Mucosa of descending colon (tissue), 3 donors: ENCODE measurements around the gene C1QTNF8. TPM values are rescaled to one million over a fixed set of nuclear protein-coding genes. Genes with fewer than 3 reads are reported as not detected.

Experiments
- ATAC-seq: fragments of 200-7000 bp; cut with Tn5 transposase; one replicate; pipeline ENCODE4 v1.9.1; 2020; ENCODE audit warnings: mild to moderate bottlenecking, moderate library complexity
- DNase-seq, 3 donors: peaks; one replicate each; pipeline ENCODE4 v3.0.0-alpha.2; 2020
- H3K36me3 ChIP-seq: fragments of 200-600 bp; one replicate; pipeline ENCODE4 v1.8.0; 2021; ENCODE audit warnings: low read depth, mild to moderate bottlenecking
- H3K4me1 ChIP-seq: fragments of 200-600 bp; one replicate; pipeline ENCODE4 v1.8.0; 2021; ENCODE audit warnings: low read depth, mild to moderate bottlenecking
- H3K4me3 ChIP-seq: fragments of 200-600 bp; one replicate; pipeline ENCODE4 v1.8.0; 2021; ENCODE audit warnings: mild to moderate bottlenecking
- H3K9me3 ChIP-seq: fragments of 200-600 bp; one replicate; pipeline ENCODE4 v1.8.0; 2021; ENCODE audit warnings: mild to moderate bottlenecking
- CTCF ChIP-seq: fragments of 200-600 bp; IDR thresholded peaks from one replicate; pipeline ENCODE4 v1.8.0; 2022; ENCODE audit warnings: antibody characterized with exemption, mild to moderate bottlenecking
- intact Hi-C, 2 donors: fragments of 100-400 bp; cut with DNase I in 1 of 2; cut with micrococcal nuclease in 1 of 2; formaldehyde crosslinking; loops; one replicate each; pipeline versions ENCODE4 v1.11.0 to v1.11.1; 2022; cut with DNase I, micrococcal nuclease
- total RNA-seq, 3 donors: library from RNA; stranded (reverse); fragmentation: NEBNext Ultra II Directional in 2 of 3; extraction: Animal tissue kit (Norgen Biotek cat#: 25700) in 2 of 3; gene quantifications; one replicate each; pipeline versions ENCODE4 v1.2.1 to v1.2.4, GENCODE V29; 2021 to 2023
- donor health status: DM: no; HTN: no; CAD: no; lungs with moderate emphysema.
- donor health status: DM: no; HTN: no; CAD: no.
- donor health status: DM: no; HTN: yes; CAD: no.

C1QTNF8 gene
- total RNA-seq, 3 donors from 2014 or later: not detected

- H3K36me3 ChIP-seq: no peaks in the 10 kb centered on the region
- intact Hi-C loops: no loop called here
- ATAC-seq: no peak
- no peaks in the 10 kb centered on the region for H3K4me1 ChIP-seq
- no peaks in the 10 kb centered on the region for H3K9me3 ChIP-seq
- H3K4me3 ChIP-seq: no peak overlapping the region
- DNase-seq: no peak
- TF ChIP-seq CTCF: no peak
Observed at GRCh38 chr16:1038932-1039331, 57.1 kb downstream of the C1QTNF8 start.

Other genes starting within 250 kb of the C1QTNF8 start
- gene LMF1, start 125.3 kb downstream of the C1QTNF8 start, total RNA-seq: 10 to 100 TPM; 16.4 to 26.5 (median 25.1) TPM
- 1 to 10 TPM in 1 of 3 donors, under 1 TPM in 2; 0.67 to 3.1 (median 0.75) TPM for gene SOX8, start 114.5 kb downstream of the C1QTNF8 start, total RNA-seq
- not detected for gene SSTR5, start 23.5 kb downstream of the C1QTNF8 start, total RNA-seq
- 100 to 1,000 TPM in 1 of 3 donors, 1 to 10 TPM in 2; 6.0 to 160 (median 9.5) TPM for gene CACNA1H, start 56.9 kb upstream of the C1QTNF8 start, total RNA-seq
- 10 to 100 TPM; 23.3 to 61.3 (median 53.7) TPM for gene TPSG1, start 129.0 kb upstream of the C1QTNF8 start, total RNA-seq
- gene TPSB2, start 133.9 kb upstream of the C1QTNF8 start, total RNA-seq: 10 to 100 TPM in 1 of 3 donors, 1 to 10 TPM in 2; 3.7 to 21.0 (median 8.2) TPM
- gene TPSAB1, start 144.5 kb upstream of the C1QTNF8 start, total RNA-seq: 10 to 100 TPM in 2 of 3 donors, 1 to 10 TPM in 1; 7.8 to 51.7 (median 46.2) TPM
- gene TPSD1, start 159.8 kb upstream of the C1QTNF8 start, total RNA-seq: 1 to 10 TPM in 1 of 3 donors, under 1 TPM in 2; 0.35 to 4.3 (median 0.58) TPM
- 100 to 1,000 TPM in 1 of 3 donors, 10 to 100 TPM in 2; 79.8 to 101 (median 96.9) TPM for gene UBE2I, start 213.4 kb upstream of the C1QTNF8 start, total RNA-seq
- gene BAIAP3, start 237.4 kb upstream of the C1QTNF8 start, total RNA-seq: 10 to 100 TPM in 1 of 3 donors, 1 to 10 TPM in 2; 5.6 to 14.6 (median 5.7) TPM